ENCODE data around the gene BBX.

BBX gene

DNA sequence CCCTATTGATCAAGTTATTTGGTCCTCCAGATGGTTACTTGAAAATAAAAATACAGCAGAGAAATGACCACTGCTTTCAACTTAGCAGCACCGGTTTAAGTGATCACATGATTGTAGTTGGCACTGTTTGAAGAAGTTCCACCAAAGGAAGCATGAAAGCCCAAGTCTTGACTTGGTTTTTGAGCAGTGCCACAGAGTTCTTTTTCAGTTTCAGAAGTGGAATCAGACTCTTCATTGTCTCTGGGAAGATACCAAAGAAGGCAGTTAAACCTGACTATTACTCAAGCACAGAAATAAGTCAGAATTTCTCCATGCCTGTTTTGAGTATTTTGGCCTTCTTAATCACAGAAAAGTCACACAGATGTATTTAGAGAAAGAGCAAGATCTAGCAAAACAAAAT lies 66.7 kb downstream of the BBX start:
- CTCF ChIA-PET, result interaction anchor here (0.6 to 1.3 kb wide), 3 partner anchors 14 to 1084 kb away, joined by 3 read pairs; no protein-coding TSS in a partner anchor
- POLR2A ChIA-PET (ENCODE audit: low non-redundant PET), result no interaction called here
- TF ChIP-seq, protein P1, sequence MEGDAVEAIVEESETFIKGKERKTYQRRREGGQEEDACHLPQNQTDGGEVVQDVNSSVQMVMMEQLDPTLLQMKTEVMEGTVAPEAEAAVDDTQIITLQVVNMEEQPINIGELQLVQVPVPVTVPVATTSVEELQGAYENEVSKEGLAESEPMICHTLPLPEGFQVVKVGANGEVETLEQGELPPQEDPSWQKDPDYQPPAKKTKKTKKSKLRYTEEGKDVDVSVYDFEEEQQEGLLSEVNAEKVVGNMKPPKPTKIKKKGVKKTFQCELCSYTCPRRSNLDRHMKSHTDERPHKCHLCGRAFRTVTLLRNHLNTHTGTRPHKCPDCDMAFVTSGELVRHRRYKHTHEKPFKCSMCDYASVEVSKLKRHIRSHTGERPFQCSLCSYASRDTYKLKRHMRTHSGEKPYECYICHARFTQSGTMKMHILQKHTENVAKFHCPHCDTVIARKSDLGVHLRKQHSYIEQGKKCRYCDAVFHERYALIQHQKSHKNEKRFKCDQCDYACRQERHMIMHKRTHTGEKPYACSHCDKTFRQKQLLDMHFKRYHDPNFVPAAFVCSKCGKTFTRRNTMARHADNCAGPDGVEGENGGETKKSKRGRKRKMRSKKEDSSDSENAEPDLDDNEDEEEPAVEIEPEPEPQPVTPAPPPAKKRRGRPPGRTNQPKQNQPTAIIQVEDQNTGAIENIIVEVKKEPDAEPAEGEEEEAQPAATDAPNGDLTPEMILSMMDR (conservative IDR thresholded peaks at IDR 0.05; ENCODE audit: low read depth), result no peak

DNA sequence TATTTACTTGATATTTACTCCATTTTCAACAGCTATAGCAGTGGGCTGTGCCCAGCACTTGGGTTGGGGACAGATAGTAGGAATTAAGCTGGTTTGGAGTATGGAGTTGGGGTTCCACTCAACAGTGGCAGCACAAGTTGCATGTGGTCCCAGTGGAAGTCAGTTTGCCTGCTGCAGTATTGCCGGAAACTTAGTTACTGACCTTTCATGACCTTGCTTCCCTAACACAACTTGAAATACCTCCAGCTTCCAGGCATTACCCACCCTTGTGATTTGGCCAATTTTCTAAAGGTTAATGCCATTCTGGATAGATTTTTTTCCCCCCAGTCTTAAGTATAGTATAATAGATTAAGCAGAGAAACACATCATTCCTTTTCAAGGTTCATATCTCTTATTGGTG lies 68.0 kb downstream of the BBX start:
- TF ChIP-seq, protein P1 (conservative IDR thresholded peaks at IDR 0.05; ENCODE audit: low read depth), result no peak
- DNase-seq (ENCODE audit: low spot score), result no peak
- no peak overlapping the region for H3K27ac ChIP-seq
- ChIA-PET POLR2A (ENCODE audit: low non-redundant PET) (no interaction called here), CTCF (no interaction called here)

More for the DNA sequence above, 66.7 kb downstream of the BBX start:
- no peak for DNase-seq (ENCODE audit: low spot score)
- H3K27ac ChIP-seq, result no peak overlapping the region

DNA sequence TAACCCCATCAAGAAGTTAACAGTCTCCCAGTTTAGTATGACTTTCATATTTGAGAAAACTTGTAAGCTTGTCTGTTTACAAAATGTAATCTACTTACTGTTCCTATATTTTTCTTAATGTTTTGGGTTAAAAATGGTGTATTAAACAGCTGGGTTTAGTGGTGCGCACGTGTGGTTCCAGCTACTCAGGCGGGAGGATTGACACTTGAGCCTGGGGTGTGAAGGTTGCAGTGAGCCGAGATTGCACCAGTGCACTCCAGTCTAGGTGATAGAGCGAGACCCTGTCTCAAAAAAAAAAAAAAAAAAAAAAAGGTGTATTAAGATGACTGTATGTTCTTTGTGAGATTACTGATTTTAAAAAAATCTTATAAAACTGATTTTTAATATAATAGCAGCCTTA lies 69.3 kb downstream of the BBX start:
- DNase-seq (ENCODE audit: low spot score), result no peak
- ChIA-PET CTCF (no interaction called here), POLR2A (ENCODE audit: low non-redundant PET) (interaction anchor here (0.6 kb wide), 1 partner anchor 14 kb away, joined by 4 read pairs; no protein-coding TSS in a partner anchor)
- TF ChIP-seq, protein P1 (conservative IDR thresholded peaks at IDR 0.05; ENCODE audit: low read depth), result no peak
- H3K27ac ChIP-seq, result no peak overlapping the region

DNA sequence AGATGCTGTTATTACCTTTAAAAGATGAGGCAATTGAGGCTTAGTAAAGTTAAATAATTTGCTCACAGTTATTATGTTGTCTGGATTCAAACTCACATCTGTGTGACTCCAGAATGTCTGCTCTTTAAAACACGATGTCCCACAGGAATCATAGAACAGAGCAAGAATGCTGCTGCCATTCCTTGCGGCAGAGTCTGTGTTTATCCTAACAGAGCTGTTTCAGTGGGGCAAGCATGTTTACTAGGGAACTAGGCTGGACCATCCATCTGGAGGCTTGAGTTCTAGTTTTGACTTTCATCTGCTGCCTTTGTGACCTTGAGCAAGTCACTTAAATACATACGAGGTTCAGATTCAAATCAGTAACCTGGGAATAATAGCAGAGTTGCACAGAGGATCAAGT lies 72.1 kb downstream of the BBX start:
- POLR2A ChIA-PET (ENCODE audit: low non-redundant PET), result no interaction called here
- no peak for DNase-seq (ENCODE audit: low spot score)
- CTCF ChIA-PET, result no interaction called here
- no peak overlapping the region for H3K27ac ChIP-seq
- TF ChIP-seq, protein P1 (conservative IDR thresholded peaks at IDR 0.05; ENCODE audit: low read depth), result no peak

DNA sequence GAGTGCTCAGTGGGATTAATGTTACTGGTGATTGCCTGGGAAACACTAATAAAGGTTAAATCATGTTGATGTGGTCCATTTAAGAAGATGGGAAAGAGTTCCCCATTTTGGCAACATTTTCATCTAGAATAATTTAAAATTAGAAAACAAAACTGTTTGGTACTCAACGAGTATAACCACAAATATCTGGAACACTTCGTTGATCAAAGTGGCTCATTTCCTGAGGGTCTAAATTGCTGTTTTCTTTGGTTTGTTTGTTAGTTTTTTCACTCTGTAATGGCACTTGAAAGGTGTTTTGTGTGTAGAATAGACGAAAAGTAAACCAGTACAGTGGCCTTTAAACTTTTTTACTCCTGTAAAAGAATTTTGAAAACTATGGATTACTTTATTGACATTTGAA lies 73.9 kb downstream of the BBX start:
- ChIA-PET CTCF (no interaction called here), POLR2A (ENCODE audit: low non-redundant PET) (no interaction called here)
- TF ChIP-seq, protein P1 (conservative IDR thresholded peaks at IDR 0.05; ENCODE audit: low read depth), result no peak
- no peak overlapping the region for H3K27ac ChIP-seq
- DNase-seq (ENCODE audit: low spot score), result no peak

DNA sequence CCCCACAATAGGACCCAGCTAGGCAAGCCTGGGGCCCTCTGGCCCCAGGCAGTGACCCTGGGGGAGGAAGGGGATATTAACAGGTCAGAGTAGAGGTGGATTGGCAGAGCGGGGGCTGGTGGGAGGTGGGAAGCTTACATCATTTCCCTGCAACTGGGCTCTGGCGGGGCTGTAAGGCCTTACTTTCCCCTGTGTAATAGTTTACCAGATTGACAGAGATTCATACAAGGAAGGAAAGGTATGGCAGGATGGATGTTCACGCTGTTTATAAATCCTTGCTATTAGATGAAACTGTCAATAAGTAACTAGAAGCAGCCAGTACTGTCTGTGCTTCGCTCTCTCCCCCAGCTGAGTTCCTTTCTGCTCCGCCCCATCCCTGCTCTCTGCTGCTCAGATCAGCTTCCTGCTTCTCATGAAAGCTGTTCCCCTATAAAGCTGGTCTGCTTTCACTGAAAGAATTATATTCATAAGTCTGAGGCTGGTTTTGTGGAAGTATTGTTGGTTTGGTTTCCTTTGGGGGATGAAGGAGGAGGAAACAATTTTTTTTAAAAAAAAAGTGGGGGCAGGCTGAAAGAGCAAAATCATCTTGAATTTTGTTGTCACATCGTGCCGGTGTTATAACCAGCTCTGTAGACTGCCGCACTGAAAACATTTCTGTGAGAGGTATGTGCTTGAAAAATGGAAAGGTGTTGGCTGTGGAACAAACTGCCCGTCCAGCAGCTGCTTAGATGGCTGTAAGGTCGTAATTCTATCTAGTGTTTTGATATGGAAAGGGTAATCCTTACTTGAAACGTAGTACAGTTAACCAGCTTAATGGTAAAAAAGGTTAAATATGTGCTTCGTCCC lies 76.4 kb downstream of the BBX start:
- ChIA-PET CTCF (interaction anchor here (0.6 to 1.0 kb wide), 4 partner anchors 162 to 572 kb away, joined by 3 to 6 read pairs (median 4); no protein-coding TSS in a partner anchor), POLR2A (ENCODE audit: low non-redundant PET) (no interaction called here)
- peak overlapping the region; percentile 26; the same call in 1 of the 2 replicates for H3K27ac ChIP-seq
- peak; percentile 17 for DNase-seq (ENCODE audit: low spot score)
- TF ChIP-seq, protein P1 (conservative IDR thresholded peaks at IDR 0.05; ENCODE audit: low read depth), result no peak

Data from RWPE1 (cell line).